ENCODE data around the gene KCND3. TPM values are rescaled to one million over a fixed set of nuclear protein-coding genes. Genes with fewer than 3 reads are reported as not detected.

Gene KCND3
- total and polyA plus RNA-seq, 8 donors = 2.5 to 18.6 (median 6.9) TPM

- Histone ChIP-seq H3K27ac (peak overlapping the region in 2 of 4 donors; percentile 78 to 79), H3K4me1 (peaks cover 0 to 3% (median 0%) of the 10 kb centered on the region in 3 donors), H3K9me3 (no peaks in the 10 kb centered on the region), H3K36me3 (no peaks in the 10 kb centered on the region), H3K4me3 (peak overlapping the region; percentile 40 to 72 (median 51)), H3K27me3 (no peaks in the 10 kb centered on the region)
- no peak for TF ChIP-seq CTCF (IDR thresholded peaks at IDR 0.05)
- DNase-seq (peak; percentile 34 to 82 (median 46)), ATAC-seq (peak; percentile 28 to 56 (median 50)), FAIRE-seq (no peak)
- intact Hi-C loops (cut with DNase I) = no loop called here
- WGBS, 2 donors = 0 to 1% methylated on average over 69 to 72 of the region's 72 CpGs
These were observed 784 bp upstream of the KCND3 start for GRCh38 chr1:111990026-111990877.

- no peaks in the 10 kb centered on the region for H3K27me3 ChIP-seq
- H3K27ac ChIP-seq = no peak overlapping the region
- ATAC-seq = peak; percentile 1 to 11 (median 6)
- H3K4me3 ChIP-seq = peak overlapping the region; percentile 34 to 72 (median 51)
- FAIRE-seq = no peak
- peak; percentile 14 to 78 (median 51) for DNase-seq
- WGBS, 2 donors = 3 to 5% methylated on average over 31 to 51 of the region's 51 CpGs
- no peaks in the 10 kb centered on the region for H3K9me3 ChIP-seq
- H3K36me3 ChIP-seq = no peaks in the 10 kb centered on the region
- TF ChIP-seq CTCF (IDR thresholded peaks at IDR 0.05) = no peak
- intact Hi-C loops (cut with DNase I) = no loop called here
- peaks cover 0 to 3% (median 0%) of the 10 kb centered on the region in 3 donors for H3K4me1 ChIP-seq
These were observed 570 bp downstream of the KCND3 start for GRCh38 chr1:111988743-111989453.

GRCh38 chr1:111988377-111988742, 1.1 kb downstream of the KCND3 start:
- Histone ChIP-seq H3K9me3 (no peaks in the 10 kb centered on the region), H3K4me1 (peaks cover 0 to 3% (median 0%) of the 10 kb centered on the region in 3 donors), H3K36me3 (no peaks in the 10 kb centered on the region), H3K27ac (no peak overlapping the region), H3K4me3 (peak overlapping the region in 3 of 4 donors; percentile 42 to 72 (median 60)), H3K27me3 (no peaks in the 10 kb centered on the region)
- FAIRE-seq = no peak
- TF ChIP-seq CTCF (IDR thresholded peaks at IDR 0.05) = no peak
- ATAC-seq = no peak
- intact Hi-C loops (cut with DNase I) = no loop called here
- 27 to 31% methylated on average over 8 of the region's 8 CpGs for WGBS, 2 donors
- no peak for DNase-seq

- H3K9me3 ChIP-seq = no peaks in the 10 kb centered on the region
- no peak for ATAC-seq
- no peak overlapping the region for H3K27ac ChIP-seq
- H3K36me3 ChIP-seq = no peaks in the 10 kb centered on the region
- no peak for DNase-seq
- H3K27me3 ChIP-seq = no peaks in the 10 kb centered on the region
- no peak for TF ChIP-seq CTCF (IDR thresholded peaks at IDR 0.05)
- no peak for FAIRE-seq
- intact Hi-C loops (cut with DNase I) = no loop called here
- no peak overlapping the region for H3K4me3 ChIP-seq
- peaks cover 0 to 3% (median 0%) of the 10 kb centered on the region in 3 donors for H3K4me1 ChIP-seq
- WGBS, 2 donors = 80 to 82% methylated on average over 4 of the region's 4 CpGs
These were observed 2.0 kb downstream of the KCND3 start for GRCh38 chr1:111987502-111987901.

Data from pancreas (tissue), 10 donors.